OCI-LY7 (cell line): ENCODE results near the gene NOTCH2.
"Not testable (repeated sequence)": the region's sequence is repeated elsewhere in the genome, so short reads cannot be mapped to it uniquely, and the experiment has no call there.

Experiments used
- EZH2phosphoT487 ChIP-seq: fragments of 200-600 bp; sonication (generic); IDR thresholded peaks from 2 replicates; pipeline ENCODE4 v1.6.1; 2018; ENCODE audit warnings: low read depth, borderline replicate concordance, mild to moderate bottlenecking, mixed run types, antibody characterized with exemption, low read length, moderate library complexity, mixed read lengths
- TF ChIP-seq, protein P1 (sequence below): fragments of 200-600 bp; sonication (generic); conservative IDR thresholded peaks from 2 replicates; pipeline ENCODE4 v1.5.1; 2014; ENCODE audit warnings: mild to moderate bottlenecking, antibody characterized with exemption, low read length, moderate library complexity, mixed read lengths

DNA sequence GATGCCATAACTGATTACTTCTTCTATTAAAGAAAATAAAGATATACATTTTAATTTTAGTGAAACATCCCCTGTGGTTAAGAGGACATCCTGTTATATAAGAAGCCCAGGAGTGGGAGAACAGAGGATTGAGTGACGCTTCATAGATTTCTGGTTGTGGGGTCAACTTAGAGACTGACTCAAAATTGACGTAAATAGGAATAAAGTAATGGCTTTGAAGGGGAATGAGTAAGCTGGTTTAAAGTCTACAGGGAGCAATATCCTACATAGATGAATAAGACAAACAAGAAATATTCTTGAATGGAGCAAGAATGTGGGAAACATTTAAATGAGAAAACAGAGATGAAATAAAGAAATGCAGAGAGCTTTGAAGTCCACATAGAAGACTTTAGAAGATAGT, 46.6 kb upstream of the NOTCH2 start:
- TF ChIP-seq, protein P1, sequence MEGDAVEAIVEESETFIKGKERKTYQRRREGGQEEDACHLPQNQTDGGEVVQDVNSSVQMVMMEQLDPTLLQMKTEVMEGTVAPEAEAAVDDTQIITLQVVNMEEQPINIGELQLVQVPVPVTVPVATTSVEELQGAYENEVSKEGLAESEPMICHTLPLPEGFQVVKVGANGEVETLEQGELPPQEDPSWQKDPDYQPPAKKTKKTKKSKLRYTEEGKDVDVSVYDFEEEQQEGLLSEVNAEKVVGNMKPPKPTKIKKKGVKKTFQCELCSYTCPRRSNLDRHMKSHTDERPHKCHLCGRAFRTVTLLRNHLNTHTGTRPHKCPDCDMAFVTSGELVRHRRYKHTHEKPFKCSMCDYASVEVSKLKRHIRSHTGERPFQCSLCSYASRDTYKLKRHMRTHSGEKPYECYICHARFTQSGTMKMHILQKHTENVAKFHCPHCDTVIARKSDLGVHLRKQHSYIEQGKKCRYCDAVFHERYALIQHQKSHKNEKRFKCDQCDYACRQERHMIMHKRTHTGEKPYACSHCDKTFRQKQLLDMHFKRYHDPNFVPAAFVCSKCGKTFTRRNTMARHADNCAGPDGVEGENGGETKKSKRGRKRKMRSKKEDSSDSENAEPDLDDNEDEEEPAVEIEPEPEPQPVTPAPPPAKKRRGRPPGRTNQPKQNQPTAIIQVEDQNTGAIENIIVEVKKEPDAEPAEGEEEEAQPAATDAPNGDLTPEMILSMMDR, result not testable (repeated sequence)
- not testable (repeated sequence) for TF ChIP-seq EZH2phosphoT487
